GM12891 (cell line): ENCODE results near the gene DAB2IP.
"Not testable (repeated sequence)": the region's sequence is repeated elsewhere in the genome, so short reads cannot be mapped to it uniquely, and the experiment has no call there.

Source experiments
- DNase-seq: peaks from one replicate; pipeline ENCODE4 v3.0.0; 2011; ENCODE audit warnings: low spot score; ENCODE audit not compliant: insufficient read length
- FAIRE-seq: peaks from 2 replicates; lab custom pipeline; 2011; peaks lifted over from hg19 to GRCh38; lab: Jason Lieb, UNC
- PAX5 ChIP-seq: IDR thresholded peaks from 2 replicates; pipeline ENCODE4 v1.6.1; 2011; ENCODE audit warnings: low read length, moderate library complexity, mild to moderate bottlenecking; ENCODE audit not compliant: insufficient read depth, severe bottlenecking
- POLR2A ChIP-seq: IDR thresholded peaks from 2 replicates; pipeline ENCODE4 v1.6.1; 2011; ENCODE audit warnings: low read depth, low read length, control low read depth
- POLR2AphosphoS5 ChIP-seq: IDR thresholded peaks from 2 replicates; pipeline ENCODE4 v1.6.1; 2011; ENCODE audit warnings: low read depth, low read length, control low read depth
- POU2F2 ChIP-seq: IDR thresholded peaks from 2 replicates; pipeline ENCODE4 v1.6.1; 2011; ENCODE audit warnings: low read depth, mild to moderate bottlenecking, control low read depth, low read length, moderate library complexity
- SPI1 ChIP-seq: IDR thresholded peaks from 2 replicates; pipeline ENCODE4 v1.6.1; 2011; ENCODE audit warnings: low read depth, low read length, control low read depth
- TAF1 ChIP-seq: IDR thresholded peaks from 2 replicates; pipeline ENCODE4 v1.6.1; 2011; ENCODE audit warnings: low read depth, low read length, control low read depth

The DAB2IP gene

GRCh38 chr9:121737481-121737931 is 86.1 kb downstream of the DAB2IP start:
- DNase-seq (no peak), FAIRE-seq (no peak)
- TF ChIP-seq POU2F2 (no peak), TAF1 (no peak), PAX5 (no peak), POLR2A (no peak), SPI1 (no peak), POLR2AphosphoS5 (no peak)

- DNase-seq (no peak), FAIRE-seq (no peak)
- TF ChIP-seq POU2F2 (no peak), SPI1 (no peak), POLR2AphosphoS5 (no peak), POLR2A (no peak), TAF1 (no peak), PAX5 (no peak)
These were observed 87.0 kb downstream of the DAB2IP start for GRCh38 chr9:121738411-121738810.

DNA sequence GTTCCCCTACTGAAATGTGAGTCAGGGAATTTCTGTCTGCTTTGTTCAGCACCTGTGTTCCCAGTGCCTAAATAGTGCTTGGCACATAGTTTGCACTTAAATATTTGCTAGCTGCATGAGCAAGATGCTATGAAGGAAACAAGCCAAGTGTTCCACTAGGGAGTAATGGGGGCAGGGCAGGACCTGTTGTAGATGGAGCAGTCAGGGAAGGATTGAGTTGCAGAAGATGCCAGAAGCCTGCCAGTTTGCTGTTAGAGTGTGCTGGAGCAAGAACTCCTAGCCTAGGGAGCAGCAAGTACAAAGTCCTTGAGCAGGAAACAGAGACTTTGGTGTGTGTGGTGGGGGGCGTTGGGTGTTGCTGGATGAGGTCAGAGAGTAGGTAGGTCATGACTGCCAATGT is 87.5 kb downstream of the DAB2IP start:
- DNase-seq = no peak
- FAIRE-seq = no peak
- TF ChIP-seq SPI1 (no peak), POLR2A (no peak), TAF1 (no peak), POLR2AphosphoS5 (no peak), POU2F2 (no peak), PAX5 (no peak)

GRCh38 chr9:121739971-121740370 is 88.5 kb downstream of the DAB2IP start:
- TF ChIP-seq SPI1 (no peak), POLR2A (no peak), POLR2AphosphoS5 (no peak), PAX5 (no peak), TAF1 (no peak), POU2F2 (no peak)
- no peak for FAIRE-seq
- DNase-seq = no peak

DNA sequence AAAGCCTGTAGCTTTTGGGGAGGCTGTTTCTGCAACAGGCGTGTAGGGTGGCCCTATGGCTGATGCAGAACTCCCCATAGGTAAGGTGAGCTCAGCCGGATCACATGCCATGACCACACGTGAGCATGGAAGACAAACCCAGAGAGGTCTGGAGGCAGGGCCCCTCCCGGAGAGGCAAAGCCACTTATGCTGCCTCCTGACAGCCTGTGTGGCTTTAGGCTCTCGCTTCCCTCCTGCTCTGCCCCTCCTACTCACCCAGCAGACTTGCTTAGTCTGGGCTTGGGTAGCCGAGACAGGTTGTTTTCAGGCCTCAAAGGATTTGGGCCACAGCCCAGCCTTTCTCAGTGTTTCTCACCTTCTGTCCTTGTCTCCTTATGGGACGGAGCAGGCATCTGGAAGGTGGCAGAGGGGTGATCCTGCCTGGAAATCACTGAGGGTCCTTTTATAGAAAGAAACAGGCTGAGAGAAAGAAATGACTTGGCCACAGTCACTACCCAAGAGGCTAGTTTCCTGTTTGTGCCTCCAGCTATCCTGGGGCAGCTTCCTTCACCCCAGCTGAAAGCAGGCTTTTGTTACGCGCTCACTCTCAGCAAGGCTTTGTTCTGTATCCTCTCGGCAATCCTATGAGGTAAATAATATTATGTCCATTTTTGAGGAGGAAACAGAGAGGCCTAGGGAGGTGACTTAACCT is 89.9 kb downstream of the DAB2IP start:
- DNase-seq = no peak

DNA sequence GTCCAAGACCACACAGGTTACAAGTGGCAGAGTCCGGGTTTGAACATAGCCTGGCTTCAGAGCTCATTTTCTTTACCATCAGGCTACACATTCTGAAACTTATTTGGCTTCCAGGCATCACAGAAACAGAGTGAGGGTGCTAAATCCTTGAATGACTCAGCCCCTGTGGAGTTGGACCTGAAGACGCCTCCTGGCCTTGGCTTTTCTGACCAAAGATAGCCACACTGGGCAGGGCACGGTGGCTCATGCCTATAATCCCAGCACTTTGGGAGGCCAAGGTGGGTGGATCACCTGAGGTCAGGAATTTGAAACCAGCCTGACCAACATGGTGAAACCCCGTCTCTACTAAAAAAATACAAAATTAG is 90.5 kb downstream of the DAB2IP start:
- not testable (repeated sequence) for FAIRE-seq, DNase-seq

More for the DNA sequence above, 89.9 kb downstream of the DAB2IP start:
- TF ChIP-seq POU2F2 (no peak), POLR2A (no peak), SPI1 (no peak), PAX5 (no peak)
- no peak for FAIRE-seq

DNA sequence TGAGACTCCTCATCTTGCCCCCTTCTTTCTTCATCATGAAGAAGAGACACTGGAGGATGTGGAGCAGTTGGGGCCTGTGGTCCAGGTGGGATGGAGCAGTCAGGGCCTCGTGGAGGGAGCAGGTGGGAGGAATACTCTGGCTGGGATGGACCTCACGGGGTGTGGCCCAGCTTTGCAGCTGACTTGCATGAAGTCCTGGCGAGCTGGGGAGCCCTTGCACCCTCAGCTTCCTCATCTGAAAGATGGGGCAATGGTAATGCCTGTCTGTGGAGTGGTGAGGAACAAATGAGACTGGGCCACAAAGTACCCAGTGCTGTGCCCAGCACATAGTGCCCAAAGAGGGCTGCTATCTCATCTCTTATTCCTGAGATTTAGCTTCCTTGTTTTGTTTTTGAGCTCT is 91.5 kb downstream of the DAB2IP start:
- no peak for DNase-seq
- no peak for FAIRE-seq
- no peak for TF ChIP-seq TAF1
- TF ChIP-seq POLR2AphosphoS5 = no peak
- no peak for TF ChIP-seq PAX5
- TF ChIP-seq POLR2A = no peak
- no peak for TF ChIP-seq SPI1
- no peak for TF ChIP-seq POU2F2

- FAIRE-seq (no peak), DNase-seq (no peak)
- TF ChIP-seq TAF1 = no peak
- no peak for TF ChIP-seq POLR2A
- TF ChIP-seq PAX5 = no peak
- TF ChIP-seq POU2F2 = no peak
- no peak for TF ChIP-seq POLR2AphosphoS5
- no peak for TF ChIP-seq SPI1
These were observed 92.1 kb downstream of the DAB2IP start for GRCh38 chr9:121743441-121744001.

DNA sequence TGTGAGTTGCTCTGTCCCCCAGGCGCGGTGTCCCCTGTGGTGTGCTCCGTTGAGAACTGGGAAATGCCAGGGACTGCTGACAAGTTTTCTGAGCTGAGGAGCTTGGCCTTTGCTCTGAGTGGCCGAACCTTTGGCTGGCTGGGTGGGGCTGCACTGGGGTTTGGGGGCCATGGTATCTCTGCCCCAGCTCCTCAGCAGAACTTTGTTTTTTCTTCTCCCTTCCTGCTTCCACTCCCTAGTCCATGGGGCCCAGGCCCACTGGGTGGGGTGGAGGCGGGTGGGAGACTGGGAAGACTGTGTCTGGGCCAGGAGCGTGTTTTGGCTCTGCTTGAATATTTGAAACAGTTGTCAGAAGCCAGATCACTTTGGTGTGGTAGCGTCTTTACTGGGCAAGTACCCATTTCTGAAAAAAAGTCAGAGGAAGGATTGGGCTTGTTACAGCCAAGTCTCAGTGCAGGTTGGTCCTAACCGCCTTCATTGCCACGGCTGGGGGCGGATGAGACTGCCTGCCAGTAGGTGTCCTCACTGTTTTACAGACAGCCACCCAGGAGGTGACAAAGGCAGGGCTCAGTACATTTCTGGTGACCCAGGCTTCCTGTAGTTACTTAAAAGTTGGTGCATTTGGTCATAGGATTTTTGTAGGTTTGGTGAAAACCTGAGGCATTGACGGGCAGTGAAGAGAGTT is 92.7 kb downstream of the DAB2IP start:
- FAIRE-seq = peak; percentile 61
- peak; percentile 70 for DNase-seq
- TF ChIP-seq POLR2A = no peak
- TF ChIP-seq POLR2AphosphoS5 = no peak
- TF ChIP-seq SPI1 = no peak
- no peak for TF ChIP-seq PAX5
- no peak for TF ChIP-seq TAF1
- TF ChIP-seq POU2F2 = no peak
